NCI-H128 (cell line): ENCODE results near the gene DPP9.
"Not testable (repeated sequence)": the region's sequence is repeated elsewhere in the genome, so short reads cannot be mapped to it uniquely, and the experiment has no call there.

Experiments
- DNase-seq: peaks from one replicate; lab custom pipeline; 2025; ENCODE audit not compliant: unreplicated experiment; lab: John Stamatoyannopoulos, UW

The DPP9 gene

DNA sequence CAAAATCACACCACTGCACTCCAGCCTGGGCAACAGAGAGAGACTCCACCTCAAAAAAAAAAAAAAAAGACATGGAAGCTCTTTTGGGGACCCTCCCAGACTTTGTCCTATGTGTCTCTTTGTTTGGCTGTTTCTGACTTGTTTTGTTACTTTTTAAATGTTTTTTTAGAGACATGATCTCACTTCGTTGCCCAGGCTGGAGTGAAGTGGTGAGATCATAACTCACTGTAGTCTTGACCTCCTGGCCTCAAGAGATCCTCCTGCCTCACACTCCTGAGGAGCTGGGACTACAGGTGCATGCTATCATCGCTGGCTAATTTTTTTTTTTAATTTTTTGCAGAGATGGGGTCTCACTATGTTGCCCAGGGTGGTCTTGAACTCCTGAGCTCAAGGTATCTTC lies 16.4 kb upstream of the DPP9 start:
- no peak for DNase-seq

DNA sequence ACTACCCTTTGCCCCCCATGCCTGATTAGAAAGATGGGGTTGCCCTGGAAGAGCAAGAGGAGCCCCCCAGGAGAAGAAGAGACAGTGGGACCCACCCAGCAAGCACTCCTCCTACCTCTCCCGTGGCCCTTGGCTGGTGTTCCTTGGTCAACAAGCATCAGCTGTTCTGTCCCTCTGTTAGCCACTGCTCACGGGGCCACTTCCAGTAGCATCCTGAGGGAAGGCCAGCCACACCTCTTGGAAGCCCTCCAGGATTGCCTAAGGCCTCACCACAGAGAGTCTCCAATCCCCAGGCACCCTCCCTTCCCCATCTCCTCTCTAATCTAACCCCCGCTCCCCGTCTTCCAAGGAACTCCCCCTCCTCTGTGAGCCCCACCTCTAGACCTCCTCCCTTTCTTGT lies 15.1 kb upstream of the DPP9 start:
- no peak for DNase-seq

DNA sequence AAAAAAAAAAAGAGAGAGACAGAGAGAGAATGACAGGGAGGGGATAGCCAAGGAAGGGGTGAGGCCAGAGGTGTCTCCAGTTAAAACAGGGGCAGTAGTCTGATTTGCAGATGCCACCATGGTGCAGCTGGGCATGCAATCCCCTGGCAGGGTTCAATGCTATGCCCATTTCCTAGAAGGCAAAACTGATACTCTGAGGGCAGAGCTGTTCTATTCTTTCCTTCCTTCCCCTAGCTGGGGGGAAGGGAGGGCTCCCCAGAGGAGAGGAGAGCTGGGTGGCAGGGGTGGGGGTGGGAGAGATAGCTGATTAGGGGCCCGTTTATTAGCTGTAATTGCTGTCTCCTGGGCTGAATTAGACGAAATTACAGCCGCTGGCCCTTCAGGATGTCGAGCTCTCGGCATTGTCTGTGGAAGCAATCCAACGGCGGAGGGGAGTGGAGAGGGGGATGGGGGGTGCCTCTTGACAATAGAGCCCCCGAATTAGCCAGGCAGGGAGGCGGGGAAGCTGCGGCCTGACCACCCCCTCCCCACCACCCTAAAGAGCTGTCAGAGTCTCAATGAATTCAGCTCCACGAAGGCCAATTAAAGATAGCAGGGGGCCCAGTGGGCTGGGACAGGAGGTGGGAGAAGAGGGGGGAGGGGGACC lies 14.4 kb upstream of the DPP9 start:
- DNase-seq = no peak

DNA sequence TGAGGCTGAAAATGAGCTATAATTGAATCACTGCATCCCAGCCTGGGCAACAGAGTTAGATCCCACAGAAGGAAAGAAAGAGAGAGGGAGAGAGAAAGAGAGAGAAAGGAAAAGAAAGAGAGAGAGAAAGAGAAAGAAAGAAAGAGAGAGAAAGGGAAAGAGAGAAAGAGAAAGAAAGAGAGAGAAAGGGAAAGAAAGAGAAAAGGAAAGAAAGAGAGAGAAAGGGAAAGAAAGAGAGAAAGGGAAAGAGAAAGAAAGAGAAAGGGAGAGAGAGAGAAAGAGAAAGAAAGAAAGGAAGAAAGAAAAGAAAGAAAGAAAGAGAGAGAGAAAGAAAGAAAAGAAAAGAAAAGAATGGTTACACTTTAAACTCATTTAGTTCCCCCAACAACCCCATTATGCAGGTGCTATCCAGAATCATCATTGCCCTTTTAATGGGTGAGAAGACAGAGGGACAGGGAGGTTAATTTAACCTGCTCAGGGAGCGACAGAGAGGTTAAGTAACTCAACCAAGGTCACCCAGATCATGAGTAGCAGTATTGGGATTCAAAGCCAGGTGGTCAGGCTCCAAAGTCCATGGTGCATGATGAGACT lies 10.2 kb upstream of the DPP9 start:
- DNase-seq = no peak

DNA sequence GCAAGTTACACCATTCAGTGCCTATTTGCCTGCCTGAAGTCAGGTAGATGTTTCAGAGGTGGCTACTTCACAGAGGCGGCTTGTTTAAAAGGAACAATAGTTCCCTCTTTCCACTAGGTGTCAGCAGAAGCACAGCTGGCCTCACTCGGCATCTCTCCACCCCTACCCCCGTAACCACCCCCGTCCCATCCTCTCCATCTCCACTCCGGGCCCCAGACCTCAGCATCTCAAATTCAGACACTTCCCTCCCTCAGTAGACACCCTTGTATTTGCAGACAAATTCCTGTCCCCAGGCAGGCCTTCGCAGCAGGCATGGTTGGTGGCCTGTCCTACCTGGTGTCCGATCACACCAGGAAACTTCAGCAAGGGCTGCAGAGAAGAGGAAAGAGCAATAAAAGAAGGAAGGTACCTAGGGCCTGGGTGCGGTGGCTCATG lies 9.1 kb upstream of the DPP9 start:
- DNase-seq = peak; percentile 28

DNA sequence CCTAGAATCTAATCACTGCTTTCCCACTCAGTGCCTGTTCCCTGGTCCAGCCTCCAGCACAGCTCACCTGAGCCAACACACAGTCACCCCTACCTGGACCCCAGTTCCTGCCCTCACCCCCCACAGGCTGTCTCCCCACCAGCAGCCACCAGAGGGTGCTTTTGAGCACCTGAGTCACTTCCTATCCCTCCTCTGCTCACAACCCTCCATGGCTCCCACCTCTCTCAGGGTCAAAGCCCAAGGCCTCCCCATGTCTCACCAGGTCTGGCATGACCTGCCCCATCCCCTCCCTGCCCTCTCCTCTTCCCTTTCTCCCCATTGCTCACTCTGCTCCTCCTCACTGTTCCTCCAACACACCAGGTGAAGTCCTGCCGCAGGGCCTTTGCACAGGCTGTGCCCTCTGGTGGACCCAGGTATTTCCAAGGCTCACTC lies 7.1 kb upstream of the DPP9 start:
- DNase-seq = no peak

DNA sequence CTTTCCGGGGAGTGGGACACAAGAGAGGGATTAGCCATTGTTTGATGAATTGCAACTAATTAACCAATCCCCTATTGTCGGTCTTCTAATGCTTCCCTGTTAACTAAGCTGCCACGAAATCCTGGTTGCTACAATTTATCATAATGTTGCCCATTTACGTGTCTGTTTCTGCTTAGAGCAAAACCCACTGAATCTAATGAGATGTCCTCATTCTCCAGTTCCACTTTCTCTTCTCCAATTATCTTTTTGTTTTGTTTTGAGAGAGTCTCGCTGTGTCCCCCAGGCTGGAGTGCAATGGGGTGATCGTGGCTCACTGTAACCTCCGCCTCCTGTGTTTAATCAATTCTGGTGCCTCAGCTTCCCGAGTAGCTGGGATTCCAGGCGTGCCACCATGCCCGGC lies 5.2 kb upstream of the DPP9 start:
- no peak for DNase-seq

DNA sequence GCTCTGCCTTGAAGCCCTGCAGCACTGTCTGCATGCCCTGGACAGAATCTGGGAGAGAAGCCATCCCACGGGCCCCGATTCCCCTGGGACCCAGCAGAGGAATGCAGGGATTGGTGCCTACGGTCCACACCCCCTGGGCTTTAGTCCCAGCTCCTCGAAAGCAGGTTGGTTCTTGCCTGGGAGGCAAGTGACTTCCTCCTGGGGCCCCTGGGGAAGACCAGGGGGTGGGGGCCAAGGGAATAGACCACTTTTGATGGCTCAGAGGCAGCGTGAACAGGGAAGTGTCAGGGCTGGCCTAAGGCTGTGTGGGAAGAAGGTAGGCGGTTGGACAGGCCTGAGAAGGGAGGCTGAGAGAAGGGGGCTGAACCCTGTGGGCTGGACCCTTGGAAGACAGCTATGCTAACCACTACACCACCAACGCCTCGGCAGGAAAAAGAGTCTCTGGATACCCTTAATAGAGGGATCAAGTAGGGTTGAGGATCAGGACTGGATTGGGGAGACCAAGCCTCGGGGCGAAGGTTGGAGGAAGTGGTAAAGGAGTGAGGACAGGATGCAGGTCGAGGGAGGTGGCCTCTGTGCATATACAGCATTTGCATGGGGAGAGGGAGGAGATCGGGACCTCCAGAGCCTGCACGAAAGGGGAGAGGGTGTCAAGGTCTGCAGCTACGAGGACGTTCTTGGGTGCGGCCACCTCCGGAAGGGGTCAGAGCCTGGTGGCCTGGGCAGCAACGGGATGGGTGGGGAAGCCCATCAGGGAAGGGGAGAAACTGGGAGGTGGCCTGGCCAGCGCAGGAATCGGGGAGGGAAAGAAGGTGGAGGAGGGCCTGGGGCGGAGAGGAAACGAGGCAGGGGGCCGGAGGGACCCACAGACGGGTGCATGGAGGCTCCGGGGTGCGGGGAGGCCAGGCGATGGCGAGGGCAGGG lies 709 bp downstream of the DPP9 start:
- no peak for DNase-seq

DNA sequence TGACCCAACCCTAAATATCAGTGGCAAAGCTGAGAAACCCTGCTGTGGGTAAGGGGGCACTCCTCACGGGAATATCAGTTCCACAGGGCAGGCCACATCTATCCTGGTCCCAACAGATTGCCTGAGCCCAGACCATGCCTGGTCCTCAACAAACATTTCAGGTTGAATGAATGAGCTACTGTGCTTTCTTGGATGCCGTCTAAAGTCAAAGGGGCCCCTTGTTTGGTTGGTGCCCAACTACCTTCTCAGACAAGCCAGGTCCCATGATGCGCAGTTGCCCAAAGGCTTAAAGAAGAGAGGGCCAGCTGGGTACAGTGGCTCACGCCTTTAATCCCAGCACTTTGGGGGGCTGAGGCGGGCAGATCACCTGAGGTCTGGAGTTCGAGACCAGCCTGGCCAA lies 2.4 kb downstream of the DPP9 start:
- DNase-seq = no peak

DNA sequence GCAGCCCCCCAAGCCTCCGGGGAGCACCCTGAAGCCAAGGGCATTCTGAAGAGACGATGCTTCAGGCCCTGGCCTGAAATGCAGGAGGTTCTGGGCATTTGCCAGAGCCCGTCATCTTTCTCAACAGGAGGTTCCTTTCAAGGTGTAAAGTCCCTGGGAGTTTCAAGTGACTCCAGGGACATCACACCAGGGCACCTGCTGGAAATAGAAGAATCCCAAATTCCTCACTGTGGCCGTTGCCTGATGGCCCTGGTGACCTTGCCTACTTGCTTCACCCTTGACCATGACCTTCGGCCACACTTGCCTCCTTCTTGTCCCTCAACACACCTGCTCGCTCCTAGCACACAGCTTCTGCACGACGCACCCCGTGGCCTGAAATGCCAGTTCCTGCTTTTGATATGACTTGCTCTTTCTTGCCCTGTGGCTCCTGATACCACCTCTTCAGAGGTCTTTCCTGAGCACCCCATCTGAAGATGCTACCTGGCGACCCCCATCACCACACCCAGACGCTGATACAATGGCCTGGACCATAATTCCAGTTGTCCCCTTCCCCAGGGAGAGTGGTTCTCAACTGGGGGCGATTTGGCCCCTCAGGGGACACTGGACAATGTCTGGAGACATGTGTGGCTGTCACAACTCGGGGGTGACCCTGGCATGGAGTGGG lies 3.5 kb downstream of the DPP9 start:
- DNase-seq = no peak

DNA sequence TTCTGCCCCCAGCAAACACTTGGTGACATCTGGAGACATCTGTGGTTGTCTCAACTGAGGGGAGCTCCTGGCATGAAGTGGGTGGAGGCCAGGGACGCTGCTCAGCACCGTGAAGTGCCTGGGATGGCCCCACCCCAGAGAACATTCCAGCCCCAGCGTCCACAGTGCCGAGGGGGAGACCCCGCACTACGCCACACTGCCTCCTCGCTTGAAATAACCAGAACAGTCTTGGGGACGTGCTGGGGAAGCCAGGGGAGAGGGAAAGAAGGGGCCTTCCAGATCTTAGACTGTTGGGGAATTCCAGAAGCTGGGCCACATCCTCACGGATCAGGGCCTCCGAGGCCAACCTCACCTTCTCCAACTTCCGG lies 4.2 kb downstream of the DPP9 start:
- DNase-seq = no peak

DNA sequence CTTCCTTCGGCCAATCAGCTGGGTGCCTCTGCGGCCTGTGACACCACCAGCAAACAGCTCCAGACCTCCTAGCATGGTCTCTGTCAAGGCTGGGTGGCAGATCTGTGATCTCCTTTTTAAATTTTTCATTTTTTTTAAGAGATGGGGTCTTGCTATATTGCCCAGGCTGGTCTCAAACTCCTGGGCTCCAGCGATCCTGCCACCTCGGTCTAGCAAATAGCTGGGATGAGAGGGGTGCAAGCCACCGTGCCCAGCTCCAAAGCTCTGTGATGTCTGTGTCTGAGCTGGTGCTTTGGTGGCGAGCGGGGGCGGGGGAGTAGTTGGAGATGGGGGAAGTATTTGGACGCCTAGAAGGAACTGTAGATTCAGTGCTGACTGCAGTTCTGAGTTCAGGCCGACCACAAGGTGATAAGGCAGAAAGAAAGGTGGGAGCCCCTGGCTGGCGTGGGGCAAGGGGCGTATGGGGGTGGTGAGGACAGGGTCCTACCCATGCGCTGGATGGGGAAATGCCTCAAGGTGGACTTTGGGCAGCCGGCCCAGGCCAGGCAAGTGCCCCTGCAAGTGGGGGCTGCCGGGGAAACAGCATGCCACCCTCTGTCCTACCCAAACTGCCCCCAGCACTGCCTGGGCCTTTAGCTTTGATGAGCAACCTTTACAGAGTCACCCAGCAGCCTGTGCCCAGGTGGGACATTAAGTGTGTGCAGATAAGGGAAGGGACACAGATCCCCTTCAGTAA lies 5.5 kb downstream of the DPP9 start:
- no peak for DNase-seq

DNA sequence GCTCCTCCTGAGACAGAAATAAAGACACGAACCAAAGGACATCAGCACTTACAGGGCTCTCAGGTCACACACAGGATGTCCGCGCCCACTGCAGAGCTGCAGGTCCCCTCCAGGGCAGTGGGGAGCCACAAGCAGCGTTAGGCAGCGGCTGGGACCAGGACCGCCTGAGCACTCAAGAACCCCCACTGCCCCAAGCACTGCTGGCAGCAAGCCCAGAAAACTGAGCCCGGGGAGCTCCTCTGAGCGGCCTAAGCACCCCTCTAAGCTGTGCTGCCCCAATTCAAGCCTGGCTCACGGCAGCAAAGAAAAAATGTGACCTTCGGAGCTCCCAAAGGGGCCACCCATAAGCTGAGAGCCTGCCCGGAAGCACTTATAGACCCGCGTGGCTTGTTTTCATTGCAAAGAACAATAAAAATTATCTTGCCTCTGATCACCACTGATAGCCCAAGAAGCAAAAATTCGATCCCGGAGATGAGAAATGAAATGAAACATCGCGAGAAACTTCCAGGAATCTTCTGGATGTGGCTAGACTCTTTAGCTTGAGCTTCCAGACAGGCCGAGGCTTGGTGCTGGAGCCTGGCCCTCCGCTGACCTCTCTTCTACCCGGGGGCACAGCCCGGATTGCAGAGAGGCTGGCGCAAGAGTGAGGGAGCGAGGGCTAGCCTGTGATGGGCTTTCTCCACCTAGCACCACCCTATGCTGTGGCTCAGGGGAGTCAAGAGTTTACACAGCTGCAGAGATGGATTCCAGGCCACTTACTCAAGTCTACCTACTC lies 6.3 kb downstream of the DPP9 start:
- no peak for DNase-seq

DNA sequence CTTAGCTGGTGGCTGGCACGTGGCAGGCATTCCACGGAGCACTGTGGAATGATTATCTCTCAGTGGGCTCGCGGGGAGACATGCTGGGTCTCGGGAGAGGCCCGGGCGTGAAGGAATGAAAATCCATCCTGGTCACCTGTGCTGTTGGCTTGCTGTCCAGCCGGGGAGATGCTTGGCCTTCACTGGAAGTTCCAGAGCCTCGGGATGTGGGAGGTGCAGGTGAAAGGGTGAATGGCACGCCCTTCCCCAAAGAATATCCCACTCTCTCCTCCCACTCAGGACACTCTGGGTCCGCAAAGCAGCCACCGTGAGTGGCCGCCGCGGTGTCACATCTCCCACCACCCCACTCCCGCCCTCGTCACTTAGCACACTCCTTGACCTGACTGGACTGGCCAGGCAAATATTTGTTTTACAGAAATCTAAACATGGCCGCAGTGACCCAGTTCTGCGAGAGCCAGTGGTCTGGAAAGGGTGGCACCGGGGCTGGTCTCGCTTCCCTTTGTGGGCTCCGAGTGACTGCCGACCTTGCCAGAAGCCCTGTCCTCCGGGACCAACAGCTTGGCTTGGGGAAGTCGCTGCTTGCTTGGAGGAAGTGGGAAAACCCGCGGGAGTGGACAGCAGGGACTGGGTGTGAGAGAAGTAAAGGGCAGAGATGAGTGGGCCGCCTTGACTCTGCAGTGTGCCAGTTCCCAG lies 8.0 kb downstream of the DPP9 start:
- no peak for DNase-seq

DNA sequence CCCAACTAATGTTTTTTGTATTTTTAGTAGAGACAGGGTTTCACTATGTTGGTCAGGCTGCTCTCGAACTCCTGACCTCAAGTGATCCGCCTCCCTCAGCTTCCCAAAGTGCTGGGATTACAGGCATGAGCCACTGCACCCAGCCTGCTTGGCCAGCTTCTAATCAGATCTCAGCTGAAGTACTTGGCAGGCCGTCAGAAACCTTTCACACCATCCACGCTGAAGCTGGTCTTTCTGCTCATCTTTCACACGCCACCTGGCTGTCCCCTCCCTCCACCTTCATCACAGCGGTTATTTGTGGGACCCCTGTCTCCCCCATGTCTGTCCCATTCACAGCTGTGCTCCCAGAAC lies 8.5 kb downstream of the DPP9 start:
- not testable (repeated sequence) for DNase-seq

DNA sequence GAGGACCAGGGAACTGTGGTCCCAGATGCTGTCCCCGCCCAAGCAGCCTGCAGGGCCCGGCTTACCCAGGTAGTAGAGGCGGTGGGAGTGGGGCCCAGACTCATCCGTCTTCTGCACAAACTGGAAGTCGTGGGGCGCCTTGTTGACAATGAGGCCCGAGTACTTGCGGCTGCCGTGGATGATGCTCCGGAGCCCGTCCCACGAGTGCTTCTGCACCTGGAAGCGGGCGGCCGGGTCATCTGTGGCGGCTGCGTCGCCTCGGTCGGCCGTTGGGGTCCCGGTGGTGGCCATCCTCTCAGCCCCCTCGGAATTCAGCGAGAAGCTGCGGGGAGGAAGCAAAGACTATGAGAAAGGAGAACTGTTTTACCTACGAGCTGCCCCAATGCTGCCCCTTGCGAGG lies 9.6 kb downstream of the DPP9 start:
- DNase-seq = no peak

DNA sequence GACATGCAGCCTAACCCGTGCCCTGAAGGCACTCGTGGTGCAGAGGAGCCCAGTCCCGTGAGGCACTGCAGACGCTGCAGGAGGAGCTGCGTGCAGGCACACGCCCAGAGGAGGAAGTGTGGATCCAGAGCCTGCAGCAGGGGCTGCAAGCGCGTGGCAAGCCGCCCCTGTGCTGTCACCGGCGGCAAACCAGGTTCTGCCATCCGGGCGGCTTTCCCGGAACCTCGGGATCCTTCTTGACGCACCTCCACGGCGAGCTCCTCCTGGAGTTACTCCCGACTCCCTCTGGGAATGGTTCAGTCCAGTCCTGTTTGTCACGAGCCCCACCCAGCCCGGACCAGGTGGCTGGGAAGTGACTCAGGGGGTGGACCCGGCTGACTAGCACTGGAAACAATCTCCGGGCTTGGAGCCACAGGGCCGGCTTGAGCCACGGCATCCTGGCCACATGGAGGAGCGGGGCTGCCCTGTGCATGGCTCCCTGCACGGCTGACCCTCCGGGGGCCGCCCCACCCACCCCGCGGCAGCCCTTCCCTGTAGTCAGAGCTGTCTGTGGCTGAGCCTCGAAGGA lies 10.2 kb downstream of the DPP9 start:
- DNase-seq = no peak

DNA sequence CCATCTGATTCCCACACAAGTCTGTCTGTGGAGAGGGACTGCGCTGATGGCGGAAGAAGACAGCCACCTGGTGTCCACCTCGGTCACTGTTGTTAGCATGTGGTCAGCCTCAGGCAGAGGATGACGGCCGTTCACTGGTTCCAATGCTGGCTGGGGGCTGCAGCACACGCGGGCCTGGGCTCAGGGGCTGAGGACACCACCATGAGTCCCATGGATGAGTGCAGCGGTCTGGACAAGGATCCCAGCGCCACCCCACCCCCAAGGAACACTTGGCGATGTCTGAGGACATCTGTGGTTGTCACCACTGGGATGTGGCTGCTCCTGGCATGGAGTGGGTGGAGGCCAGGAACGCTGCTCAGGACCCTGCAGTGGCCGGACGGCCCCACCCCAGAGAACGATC lies 10.9 kb downstream of the DPP9 start:
- DNase-seq = no peak

DNA sequence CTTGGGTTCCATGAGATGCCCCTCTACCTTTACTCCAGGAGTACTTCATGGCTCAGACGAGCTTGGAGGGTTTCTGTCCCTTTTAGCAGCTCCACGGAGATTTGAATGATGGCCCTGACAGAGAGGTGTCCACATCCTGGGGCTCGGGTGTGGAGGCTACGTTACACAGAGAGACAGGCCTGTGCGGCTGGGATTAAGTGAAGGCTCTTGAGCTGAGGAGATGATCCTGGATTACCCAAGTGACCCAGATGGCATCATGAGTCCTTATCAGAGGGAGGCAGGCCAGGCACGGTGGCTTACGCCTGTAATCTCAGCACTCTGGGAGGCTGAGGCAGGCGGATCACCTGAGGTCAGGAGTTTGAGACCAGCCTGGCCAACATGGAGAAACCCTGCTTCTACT lies 12.4 kb downstream of the DPP9 start:
- no peak for DNase-seq

DNA sequence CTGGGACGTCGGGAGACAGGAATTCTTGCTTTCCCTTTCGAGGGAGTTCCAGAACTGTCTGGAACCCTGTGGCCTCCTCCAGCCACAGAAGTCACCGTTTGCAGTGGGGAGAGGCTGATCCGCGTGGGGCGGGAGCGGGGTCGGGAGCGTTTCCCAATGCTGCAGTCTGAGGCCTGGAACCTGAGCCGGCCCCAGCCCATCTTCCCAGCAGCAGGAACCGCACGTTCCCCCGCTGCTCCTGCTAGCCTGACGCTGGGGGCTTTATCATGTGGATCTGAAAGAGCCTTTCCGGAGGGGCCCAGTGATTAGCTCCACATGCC lies 13.4 kb downstream of the DPP9 start:
- no peak for DNase-seq
